PC-3 (cell line): ENCODE measurements around the gene SELL. TPM values are rescaled to one million over a fixed set of nuclear protein-coding genes. Genes with fewer than 3 reads are reported as not detected.

ENCODE experiments used
- ATAC-seq: fragments of 200-7000 bp; cut with Tn5 transposase; 2 replicates; pipeline ENCODE4 v1.9.1; 2020; ENCODE audit warnings: mild to moderate bottlenecking, moderate library complexity
- BruUV-seq: library from RNA; stranded (reverse); fragments of 400-500 nt; replicated peaks from 2 replicates; lab custom pipeline; 2021; lab: Mats Ljungman, UMichigan
- CTCF ChIA-PET: fragments of 300-600 bp; sonication (Branson Sonifier 250); formaldehyde crosslinking; loops from one replicate; lab custom pipeline; 2022; ENCODE audit warnings: antibody characterized with exemption; lab: Charles Lee
- POLR2A ChIA-PET: fragments of 300-600 bp; sonication (Branson Sonifier 250); formaldehyde crosslinking; loops from one replicate; lab custom pipeline; 2022; ENCODE audit warnings: antibody characterized with exemption; ENCODE audit not compliant: unreplicated experiment; lab: Charles Lee
- DNase-seq: peaks from one replicate; pipeline ENCODE4 v3.0.0-alpha.2; 2015
- H2AFZ ChIP-seq: fragments of 300-600 bp; sonication (generic); 2 replicates; pipeline ENCODE4 v1.6.0; 2016; ENCODE audit warnings: antibody characterized with exemption, low read length
- H3F3A ChIP-seq: fragments of 300-600 bp; sonication (generic); one replicate; pipeline ENCODE4 v1.6.0; 2017; ENCODE audit warnings: antibody characterized with exemption, low read length, control low read depth, mild to moderate bottlenecking; ENCODE audit not compliant: unreplicated experiment
- H3K27ac ChIP-seq: fragments of 300-600 bp; sonication (generic); 2 replicates; pipeline ENCODE4 v1.5.1; 2016; ENCODE audit warnings: mild to moderate bottlenecking, low read length
- H3K27me3 ChIP-seq: fragments of 300-600 bp; sonication (generic); 2 replicates; pipeline ENCODE4 v1.6.1; 2016; ENCODE audit warnings: low read length, mixed read lengths
- H3K36me3 ChIP-seq: fragments of 300-600 bp; sonication (generic); 2 replicates; pipeline ENCODE4 v1.6.1; 2016; ENCODE audit warnings: low read depth, mixed run types, low read length, mixed read lengths
- H3K4me1 ChIP-seq: fragments of 300-600 bp; sonication (generic); 2 replicates; pipeline ENCODE4 v1.5.1; 2016; ENCODE audit warnings: low read length; ENCODE audit not compliant: insufficient read depth
- H3K4me2 ChIP-seq: fragments of 300-600 bp; sonication (generic); 2 replicates; pipeline ENCODE4 v1.6.0; 2016; ENCODE audit warnings: low read length
- H3K4me3 ChIP-seq: fragments of 300-600 bp; sonication (generic); 2 replicates; pipeline ENCODE4 v1.5.1; 2016; ENCODE audit warnings: mild to moderate bottlenecking, low read length, mixed read lengths
- H3K79me2 ChIP-seq: fragments of 300-600 bp; sonication (generic); 2 replicates; pipeline ENCODE4 v1.6.1; 2017; ENCODE audit warnings: low read length, mixed read lengths
- H3K9ac ChIP-seq: fragments of 300-600 bp; sonication (generic); 2 replicates; pipeline ENCODE4 v1.6.0; 2016; ENCODE audit warnings: mild to moderate bottlenecking, low read length
- H3K9me2 ChIP-seq: fragments of 300-600 bp; sonication (generic); replicated peaks from 2 replicates; pipeline ENCODE4 v1.6.1; 2016; ENCODE audit warnings: mixed run types, low read length, mixed read lengths
- H3K9me3 ChIP-seq: fragments of 300-600 bp; sonication (generic); 2 replicates; pipeline ENCODE4 v1.6.1; 2016; ENCODE audit warnings: low read length, mixed read lengths
- H4K20me1 ChIP-seq: fragments of 300-600 bp; sonication (generic); 2 replicates; pipeline ENCODE4 v1.6.1; 2016; ENCODE audit warnings: low read length, mixed read lengths
- EZH2 ChIP-seq: fragments of 300-600 bp; sonication (generic); IDR thresholded peaks from one replicate; pipeline ENCODE4 v1.6.1; 2017; ENCODE audit warnings: antibody characterized with exemption, mild to moderate bottlenecking, low read length; ENCODE audit not compliant: unreplicated experiment
- EZH2phosphoT487 ChIP-seq: fragments of 300-600 bp; sonication (generic); IDR thresholded peaks from 2 replicates; pipeline ENCODE4 v1.6.1; 2018; ENCODE audit warnings: mild to moderate bottlenecking, antibody characterized with exemption, low read length, borderline replicate concordance
- intact Hi-C: fragments of 100-400 bp; cut with micrococcal nuclease; formaldehyde crosslinking; loops from 2 replicates; pipeline ENCODE4 v1.9.0; 2023
- total RNA-seq: library from RNA; depleted of rRNA; stranded (reverse); fragments of >200 nt; gene quantifications from 2 replicates; pipeline ENCODE4 v1.2.3, GENCODE V29; 2014
- TF ChIP-seq, protein P1 (sequence below): fragments of 300-600 bp; sonication (generic); conservative IDR thresholded peaks from 2 replicates; pipeline ENCODE4 v1.5.1; 2017; ENCODE audit warnings: antibody characterized with exemption, low read depth, mild to moderate bottlenecking, low read length

Gene SELL
- total RNA-seq, 1 experiment from 2014 or later, result 1.2 TPM

GRCh38 chr1:169753549-169753948 is 42.1 kb upstream of the SELL start:
- H3K4me1 ChIP-seq, result no peaks in the 10 kb centered on the region
- ATAC-seq, result 0 out of 2 replicates have a peak, but pooled peaks have one; percentile 20
- BruUV-seq, result no TSS peak

DNA sequence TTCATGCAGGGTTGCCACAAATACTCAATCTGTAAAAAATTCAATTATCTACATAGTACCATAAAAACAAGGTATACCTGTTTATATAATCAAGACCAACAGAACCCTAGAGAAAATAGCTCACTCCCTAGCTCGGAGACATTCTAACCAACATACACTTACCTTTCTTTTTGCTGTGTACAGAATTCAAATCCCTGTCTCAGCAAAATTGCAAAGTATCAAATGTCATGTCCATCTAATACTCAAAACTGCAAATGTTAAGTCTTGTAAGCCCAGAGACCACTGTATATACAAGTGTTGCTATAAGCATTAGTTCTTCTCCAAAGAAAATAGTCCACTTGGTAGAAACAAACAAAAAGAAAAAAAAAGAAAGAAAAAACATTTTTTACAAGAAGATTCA is 38.6 kb upstream of the SELL start:
- Histone ChIP-seq H3K9me3 (no peaks in the 10 kb centered on the region), H3K9me2 (0 out of 2 replicates have a peak, but pooled peaks cover 4% of the 10 kb centered on the region), H3K27me3 (no peaks in the 10 kb centered on the region), H3K36me3 (no peaks in the 10 kb centered on the region), H4K20me1 (no peaks in the 10 kb centered on the region), H2AFZ (no peak overlapping the region), H3K4me3 (no peak overlapping the region), H3K27ac (no peak overlapping the region), H3K9ac (no peak overlapping the region), H3K4me2 (no peak overlapping the region), H3K4me1 (no peaks in the 10 kb centered on the region), H3F3A (no peaks in the 10 kb centered on the region), H3K79me2 (no peaks in the 10 kb centered on the region)
- POLR2A ChIA-PET, result no interaction called here
- TF ChIP-seq EZH2 (no peak), EZH2phosphoT487 (no peak)
- TF ChIP-seq, protein P1, sequence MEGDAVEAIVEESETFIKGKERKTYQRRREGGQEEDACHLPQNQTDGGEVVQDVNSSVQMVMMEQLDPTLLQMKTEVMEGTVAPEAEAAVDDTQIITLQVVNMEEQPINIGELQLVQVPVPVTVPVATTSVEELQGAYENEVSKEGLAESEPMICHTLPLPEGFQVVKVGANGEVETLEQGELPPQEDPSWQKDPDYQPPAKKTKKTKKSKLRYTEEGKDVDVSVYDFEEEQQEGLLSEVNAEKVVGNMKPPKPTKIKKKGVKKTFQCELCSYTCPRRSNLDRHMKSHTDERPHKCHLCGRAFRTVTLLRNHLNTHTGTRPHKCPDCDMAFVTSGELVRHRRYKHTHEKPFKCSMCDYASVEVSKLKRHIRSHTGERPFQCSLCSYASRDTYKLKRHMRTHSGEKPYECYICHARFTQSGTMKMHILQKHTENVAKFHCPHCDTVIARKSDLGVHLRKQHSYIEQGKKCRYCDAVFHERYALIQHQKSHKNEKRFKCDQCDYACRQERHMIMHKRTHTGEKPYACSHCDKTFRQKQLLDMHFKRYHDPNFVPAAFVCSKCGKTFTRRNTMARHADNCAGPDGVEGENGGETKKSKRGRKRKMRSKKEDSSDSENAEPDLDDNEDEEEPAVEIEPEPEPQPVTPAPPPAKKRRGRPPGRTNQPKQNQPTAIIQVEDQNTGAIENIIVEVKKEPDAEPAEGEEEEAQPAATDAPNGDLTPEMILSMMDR, result no peak
- ATAC-seq (no peak), DNase-seq (no peak)
- CTCF ChIA-PET, result no interaction called here
- BruUV-seq, result no TSS peak
- intact Hi-C loops, result no loop called here

More at GRCh38 chr1:169753549-169753948, 42.1 kb upstream of the SELL start:
- no peak for DNase-seq
- no peaks in the 10 kb centered on the region for H3K79me2 ChIP-seq
- H3K27ac ChIP-seq, result no peak overlapping the region
- POLR2A ChIA-PET, result no interaction called here
- 0 out of 2 replicates have a peak overlapping the region, but pooled peaks have one; percentile 12 for H2AFZ ChIP-seq
- H3K9me2 ChIP-seq, result no peaks in the 10 kb centered on the region
- H3K27me3 ChIP-seq, result no peaks in the 10 kb centered on the region
- no peaks in the 10 kb centered on the region for H4K20me1 ChIP-seq
- TF ChIP-seq EZH2phosphoT487, result no peak
- TF ChIP-seq, protein P1, result 0 out of 2 replicates have a peak, but pooled peaks have one; percentile 8
- intact Hi-C loops, result no loop called here
- CTCF ChIA-PET, result no interaction called here
- H3F3A ChIP-seq, result no peaks in the 10 kb centered on the region
- no peak overlapping the region for H3K4me3 ChIP-seq
- no peaks in the 10 kb centered on the region for H3K9me3 ChIP-seq
- no peaks in the 10 kb centered on the region for H3K36me3 ChIP-seq
- no peak overlapping the region for H3K4me2 ChIP-seq
- no peak overlapping the region for H3K9ac ChIP-seq

DNA sequence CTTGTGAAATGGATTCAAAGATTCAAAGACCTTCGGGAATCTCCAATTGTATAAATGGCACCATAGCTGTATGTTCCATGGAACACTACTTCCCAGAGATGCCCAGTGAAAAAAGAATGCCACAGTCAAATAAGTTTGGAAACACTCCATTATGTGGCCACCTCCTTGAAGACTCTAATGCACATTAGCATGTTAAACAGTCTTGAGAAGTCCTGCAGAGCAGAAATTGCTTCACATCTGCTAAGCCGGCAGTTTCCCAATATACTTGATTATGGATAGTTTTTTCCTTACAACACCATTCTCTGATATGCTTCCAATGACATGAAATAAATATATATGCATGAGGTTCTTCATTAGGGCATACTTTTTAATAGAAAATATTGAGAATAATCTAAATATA is 35.1 kb upstream of the SELL start:
- Histone ChIP-seq H3K4me2 (no peak overlapping the region), H2AFZ (no peak overlapping the region)
- CTCF ChIA-PET, result no interaction called here

More for the DNA sequence above, 35.1 kb upstream of the SELL start:
- DNase-seq (no peak), ATAC-seq (no peak)
- no TSS peak for BruUV-seq
- Histone ChIP-seq H3K4me3 (no peak overlapping the region), H3K27ac (no peak overlapping the region), H3K36me3 (no peaks in the 10 kb centered on the region), H3K9ac (no peak overlapping the region), H3K9me2 (0 out of 2 replicates have a peak, but pooled peaks cover 4% of the 10 kb centered on the region), H3F3A (no peaks in the 10 kb centered on the region), H3K4me1 (no peaks in the 10 kb centered on the region), H3K79me2 (no peaks in the 10 kb centered on the region), H3K27me3 (no peaks in the 10 kb centered on the region), H4K20me1 (no peaks in the 10 kb centered on the region), H3K9me3 (no peaks in the 10 kb centered on the region)
- TF ChIP-seq, protein P1, result no peak
- no peak for TF ChIP-seq EZH2
- no peak for TF ChIP-seq EZH2phosphoT487
- POLR2A ChIA-PET, result no interaction called here
- intact Hi-C loops, result no loop called here
